ENCODE measurements around the gene TM2D3. TPM values are rescaled to one million over a fixed set of nuclear protein-coding genes. Genes with fewer than 3 reads are reported as not detected.

The TM2D3 gene
- total and polyA plus RNA-seq, 2 of the 8 experiments (the other 6 are each of a cell fraction or from before 2014, with no cell fraction given): 26.4 to 28.0 TPM

GRCh38 chr15:101611580-101612299 is 40.4 kb downstream of the TM2D3 start:
- 89% methylated on average over 10 of the region's 10 CpGs; no CpG with 5 or more reads in 1 of the 2 experiments for WGBS, 2 experiments (ENCODE audit: extremely low coverage in 1 of 2, insufficient coverage in 1 of 2, insufficient read length in 1 of 2, insufficient replicate concordance in 2 of 2, low coverage in 1 of 2, low lambda C conversion rate in 2 of 2, missing lambda C conversion rate in 1 of 2)
- H3K23ac ChIP-seq (ENCODE audit: insufficient read length): no peak overlapping the region
- FAIRE-seq (no peak), DNase-seq (ENCODE audit: low read depth in 1 of 2, low spot score in 2 of 2) (no peak)
- no peak overlapping the region for H2BK15ac ChIP-seq (ENCODE audit: low read length)
- H2BK12ac ChIP-seq (ENCODE audit: low read depth, low read length): no peak overlapping the region
- no peak overlapping the region for H3K4ac ChIP-seq (replicated peaks; ENCODE audit: insufficient read length, low read depth, low read length)
- no peaks in the 10 kb centered on the region for H4K20me1 ChIP-seq (replicated peaks in 1 of 2; ENCODE audit: control insufficient read depth in 1 of 2, insufficient read depth in 2 of 2, low read length in 2 of 2)
- no peak overlapping the region for H4K91ac ChIP-seq (replicated peaks; ENCODE audit: insufficient read length, low read length)
- no peaks in the 10 kb centered on the region for H3K79me2 ChIP-seq (ENCODE audit: control insufficient read depth in 1 of 2, insufficient read depth in 2 of 2, low read length in 2 of 2)
- H4K5ac ChIP-seq (ENCODE audit: insufficient read length, low read depth, low read length): no peak overlapping the region
- no peaks in the 10 kb centered on the region for H3K9me3 ChIP-seq (ENCODE audit: insufficient read depth in 2 of 2, low read depth in 1 of 2, low read length in 1 of 2)
- no peak overlapping the region for H2AK5ac ChIP-seq (ENCODE audit: low read depth, low read length)
- no peak overlapping the region for H4K8ac ChIP-seq (ENCODE audit: extremely low read depth, insufficient read depth, low read length)
- no peak overlapping the region for H3K4me2 ChIP-seq (ENCODE audit: insufficient read depth in 1 of 2, low read depth in 2 of 2, low read length in 2 of 2)
- CTCF ChIA-PET (ENCODE audit: partially characterized antibody): interaction anchor here (6.4 kb wide), 1 partner anchor 29 kb away, joined by 33 read pairs; no protein-coding TSS in a partner anchor
- no peak overlapping the region for H2AFZ ChIP-seq (ENCODE audit: low read length)
- H3K4me3 ChIP-seq (ENCODE audit: extremely low read depth in 1 of 4, insufficient read depth in 2 of 4, low read depth in 3 of 4, low read length in 4 of 4): no peak overlapping the region
- H3K79me1 ChIP-seq (ENCODE audit: low read depth, low read length): no peaks in the 10 kb centered on the region
- no peak overlapping the region for H2BK5ac ChIP-seq (ENCODE audit: low read depth, low read length)
- no peak overlapping the region for H3K27ac ChIP-seq (ENCODE audit: low read depth, low read length)
- peaks cover 0 to 2% (median 0%) of the 10 kb centered on the region in 4 experiments; a peak in 3 of 7 replicates for H3K27me3 ChIP-seq (replicated peaks in 1 of 4; ENCODE audit: control insufficient read depth in 3 of 4, extremely low read depth in 1 of 4, insufficient read depth in 3 of 4, low read length in 3 of 4)
- no peaks in the 10 kb centered on the region for H3K36me3 ChIP-seq (ENCODE audit: control insufficient read depth in 2 of 4, insufficient read depth in 4 of 4, low read length in 3 of 4)
- peaks cover 5 to 14% (median 10%) of the 10 kb centered on the region in 4 experiments for H3K4me1 ChIP-seq (replicated peaks in 1 of 4; ENCODE audit: control insufficient read depth in 3 of 4, insufficient read depth in 4 of 4, low read length in 3 of 4)
- POLR2A ChIA-PET (ENCODE audit: partially characterized antibody): no interaction called here
- no peak for TF ChIP-seq TAF1 (IDR thresholded peaks at IDR 0.05; ENCODE audit: low read depth, low read length)
- no peak for TF ChIP-seq MAX (IDR thresholded peaks at IDR 0.05)
- no peak for TF ChIP-seq PHF8 (conservative IDR thresholded peaks at IDR 0.05; ENCODE audit: low read depth, low read length)
- H3K9ac ChIP-seq (replicated peaks in 1 of 4; ENCODE audit: extremely low read depth in 1 of 4, low read depth in 3 of 4, low read length in 3 of 4): no peak overlapping the region
- H2BK20ac ChIP-seq (ENCODE audit: low read length): no peak overlapping the region
- H3K23me2 ChIP-seq (ENCODE audit: low read depth, low read length): no peaks in the 10 kb centered on the region
- no peak overlapping the region for H3K18ac ChIP-seq (ENCODE audit: extremely low read depth, low read length)
- no peak overlapping the region for H3K14ac ChIP-seq (ENCODE audit: insufficient read length)
- no peak overlapping the region for H3K56ac ChIP-seq (replicated peaks; ENCODE audit: insufficient read length, low read depth, low read length)
- H2BK120ac ChIP-seq (replicated peaks; ENCODE audit: low read depth, low read length): no peak overlapping the region
